ENCODE results near the gene FCHO2. TPM values are rescaled to one million over a fixed set of nuclear protein-coding genes. Genes with fewer than 3 reads are reported as not detected.
"Not testable (repeated sequence)": the region's sequence is repeated elsewhere in the genome, so short reads cannot be mapped to it uniquely, and the experiment has no call there.

The FCHO2 gene
- total RNA-seq, 2 donors from 2014 or later: 3.7 to 4.5 TPM

DNA sequence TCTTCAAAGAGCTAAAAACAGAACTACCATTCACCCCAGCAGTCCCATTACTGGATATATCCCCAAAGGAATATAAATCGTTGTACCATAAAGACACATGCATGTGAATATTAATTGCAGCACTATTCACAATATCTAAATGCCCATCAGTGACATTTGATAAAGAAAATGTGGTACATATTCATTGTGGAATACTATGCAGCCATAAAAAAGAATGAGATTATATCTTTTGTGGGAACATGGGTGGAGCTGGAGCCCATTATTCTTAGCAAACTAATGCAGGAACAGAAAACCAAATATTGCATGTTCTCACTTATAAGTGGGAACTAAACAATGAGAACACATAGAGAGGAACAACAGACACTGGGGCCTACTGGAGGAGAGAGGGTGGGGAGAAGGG is 38.7 kb downstream of the FCHO2 start:
- no peaks in the 10 kb centered on the region for H3K9me3 Mint-ChIP-seq
- H3K36me3 Mint-ChIP-seq (ENCODE audit: low read depth): peaks cover 17% of the 10 kb centered on the region
- no peak for ATAC-seq (replicated peaks)
- no peak overlapping the region for H3K4me3 Mint-ChIP-seq
- no peak overlapping the region for H3K27ac Mint-ChIP-seq
- H3K4me1 Mint-ChIP-seq: no peaks in the 10 kb centered on the region
- H3K27me3 Mint-ChIP-seq: peaks cover 3% of the 10 kb centered on the region

GRCh38 chr5:72996632-72997031 is 40.8 kb downstream of the FCHO2 start:
- no peak for ATAC-seq (replicated peaks)
- Mint-ChIP-seq H3K9me3 (no peaks in the 10 kb centered on the region), H3K27ac (no peak overlapping the region), H3K4me1 (no peaks in the 10 kb centered on the region), H3K36me3 (ENCODE audit: low read depth) (peaks cover 11% of the 10 kb centered on the region), H3K4me3 (no peak overlapping the region), H3K27me3 (no peaks in the 10 kb centered on the region)

- Mint-ChIP-seq H3K27me3 (no peaks in the 10 kb centered on the region), H3K4me3 (no peak overlapping the region), H3K9me3 (no peaks in the 10 kb centered on the region), H3K36me3 (ENCODE audit: low read depth) (no peaks in the 10 kb centered on the region), H3K4me1 (no peaks in the 10 kb centered on the region), H3K27ac (no peak overlapping the region)
- no peak for ATAC-seq (replicated peaks)
These were observed 44.1 kb downstream of the FCHO2 start for GRCh38 chr5:72999916-73000315.

DNA sequence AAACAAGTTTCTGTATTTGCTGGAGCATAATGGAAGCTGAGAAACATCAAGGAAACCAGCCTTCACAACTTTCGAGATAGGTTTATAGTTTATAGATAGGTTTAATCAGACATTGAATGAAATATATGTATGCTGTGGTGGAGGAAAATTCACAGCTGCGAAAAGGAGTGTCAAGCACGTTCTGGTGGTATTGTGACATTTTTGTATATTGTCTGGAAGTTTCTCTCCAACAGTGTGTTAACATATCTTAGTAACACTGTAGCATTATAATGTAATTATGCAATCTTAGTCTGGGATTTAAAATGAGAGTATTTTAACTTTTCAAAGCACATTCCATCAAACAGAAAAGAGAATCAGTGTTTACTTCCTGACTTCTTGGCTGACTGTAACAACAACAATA is 50.0 kb downstream of the FCHO2 start:
- Mint-ChIP-seq H3K4me3 (no peak overlapping the region), H3K36me3 (ENCODE audit: low read depth) (no peaks in the 10 kb centered on the region), H3K27me3 (no peaks in the 10 kb centered on the region), H3K27ac (no peak overlapping the region), H3K9me3 (no peaks in the 10 kb centered on the region), H3K4me1 (no peaks in the 10 kb centered on the region)
- ATAC-seq (replicated peaks): no peak

GRCh38 chr5:73007051-73007450 is 51.2 kb downstream of the FCHO2 start:
- Mint-ChIP-seq H3K27ac (no peak overlapping the region), H3K4me1 (no peaks in the 10 kb centered on the region), H3K27me3 (no peaks in the 10 kb centered on the region), H3K9me3 (no peaks in the 10 kb centered on the region), H3K4me3 (no peak overlapping the region), H3K36me3 (ENCODE audit: low read depth) (no peaks in the 10 kb centered on the region)
- no peak for ATAC-seq (replicated peaks)

DNA sequence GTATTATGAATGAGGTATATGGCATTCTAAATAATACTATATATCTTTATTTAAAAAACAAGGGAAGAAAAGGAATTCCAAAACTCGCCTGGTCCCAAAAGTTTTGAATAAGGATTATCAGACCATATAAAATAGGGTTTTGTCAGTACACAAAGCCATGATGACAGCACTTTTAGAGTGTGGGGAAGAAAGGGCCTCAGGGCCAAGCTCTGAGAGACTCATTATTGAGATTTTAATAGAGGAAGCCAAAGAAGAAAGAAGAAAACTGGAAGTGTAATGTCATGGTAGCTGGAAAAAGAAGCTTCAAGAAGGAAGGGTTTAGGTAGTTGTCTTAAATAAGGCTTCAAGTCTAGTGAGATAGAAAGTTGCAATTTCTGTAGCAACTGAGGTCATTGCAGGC is 53.0 kb downstream of the FCHO2 start:
- Mint-ChIP-seq H3K36me3 (ENCODE audit: low read depth) (no peaks in the 10 kb centered on the region), H3K27ac (no peak overlapping the region), H3K27me3 (no peaks in the 10 kb centered on the region), H3K9me3 (no peaks in the 10 kb centered on the region), H3K4me1 (no peaks in the 10 kb centered on the region), H3K4me3 (no peak overlapping the region)
- no peak for ATAC-seq (replicated peaks)

DNA sequence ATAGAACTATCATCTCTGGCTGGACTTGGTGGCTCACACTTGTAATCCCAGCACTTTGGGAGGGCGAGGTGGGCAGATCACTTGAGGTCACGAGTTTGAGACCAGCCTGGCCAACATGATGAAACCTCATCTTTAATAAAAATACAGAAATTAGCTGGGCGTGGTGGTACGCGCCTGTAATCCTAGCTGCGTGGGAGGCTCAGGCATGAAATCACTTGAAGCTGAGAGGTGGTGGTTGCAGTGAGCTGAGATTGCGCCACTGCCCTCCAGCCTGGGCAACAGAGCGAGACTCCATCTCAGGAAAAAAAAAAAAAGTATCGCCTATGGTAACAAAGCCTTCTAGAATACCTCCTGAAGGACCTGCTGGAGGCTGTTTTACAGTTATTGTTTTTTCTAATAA is 55.8 kb downstream of the FCHO2 start:
- not testable (repeated sequence) for ATAC-seq (replicated peaks); H3K9me3 Mint-ChIP-seq; H3K27me3 Mint-ChIP-seq; H3K36me3 Mint-ChIP-seq (ENCODE audit: low read depth); H3K4me3 Mint-ChIP-seq; H3K27ac Mint-ChIP-seq; H3K4me1 Mint-ChIP-seq

DNA sequence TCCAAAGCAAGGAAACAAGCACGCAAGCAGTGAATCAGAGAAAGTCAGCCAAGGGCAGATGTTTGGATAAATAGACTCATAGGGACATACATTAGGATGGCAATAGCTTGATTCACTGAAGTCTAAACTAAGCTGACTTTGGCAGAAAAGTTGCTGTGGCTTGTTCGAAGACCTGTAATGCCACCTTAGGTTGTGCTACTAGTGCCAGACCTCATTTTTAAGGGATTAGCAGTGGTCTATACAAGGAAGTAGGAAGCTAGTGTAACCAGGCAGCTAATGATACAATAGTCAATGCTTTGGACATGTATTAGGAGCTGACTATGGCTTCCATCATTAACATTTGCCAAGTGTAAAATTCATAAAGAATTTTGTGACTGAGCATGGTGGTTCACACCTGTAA is 63.1 kb downstream of the FCHO2 start:
- no peaks in the 10 kb centered on the region for H3K9me3 Mint-ChIP-seq
- no peaks in the 10 kb centered on the region for H3K4me1 Mint-ChIP-seq
- ATAC-seq (replicated peaks): no peak
- H3K4me3 Mint-ChIP-seq: no peak overlapping the region
- no peaks in the 10 kb centered on the region for H3K27me3 Mint-ChIP-seq
- no peak overlapping the region for H3K27ac Mint-ChIP-seq
- H3K36me3 Mint-ChIP-seq (ENCODE audit: low read depth): no peaks in the 10 kb centered on the region

GRCh38 chr5:73019766-73020165 is 63.9 kb downstream of the FCHO2 start:
- Mint-ChIP-seq H3K9me3 (no peaks in the 10 kb centered on the region), H3K4me3 (no peak overlapping the region), H3K4me1 (no peaks in the 10 kb centered on the region), H3K36me3 (ENCODE audit: low read depth) (no peaks in the 10 kb centered on the region), H3K27ac (no peak overlapping the region), H3K27me3 (no peaks in the 10 kb centered on the region)
- no peak for ATAC-seq (replicated peaks)

DNA sequence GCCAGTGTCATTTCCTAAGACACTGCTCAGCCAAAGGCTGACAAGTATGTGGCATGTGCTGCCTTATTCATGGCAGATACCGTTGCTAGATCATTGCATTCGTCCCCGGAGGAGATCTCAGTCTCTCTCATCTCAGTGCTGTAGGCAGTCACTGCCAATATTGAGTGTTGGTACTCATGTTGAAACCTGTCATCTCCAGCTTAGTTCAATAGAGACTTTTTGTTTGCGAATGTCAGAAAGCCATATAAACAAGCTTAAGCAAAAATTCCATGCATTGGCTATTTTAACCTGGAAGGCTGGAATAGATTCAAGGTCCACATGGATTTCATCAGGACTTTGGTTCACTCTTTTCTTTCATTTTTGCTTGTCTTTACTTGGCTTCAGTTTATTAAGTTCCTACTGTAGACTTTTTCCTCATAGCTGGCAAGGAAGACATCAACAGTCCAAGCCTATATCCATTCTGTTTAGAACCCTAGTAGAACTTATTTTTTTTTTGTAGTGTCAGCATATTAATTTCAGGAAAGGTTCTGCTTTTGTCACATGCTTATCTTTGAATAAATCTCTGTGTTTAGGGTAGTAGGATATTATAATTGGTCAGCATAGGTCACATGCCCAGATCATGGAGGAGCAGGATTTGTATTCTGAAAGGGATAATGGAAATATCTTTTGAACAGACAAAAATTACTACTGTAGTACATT is 66.8 kb downstream of the FCHO2 start:
- no peak for ATAC-seq (replicated peaks)
- no peaks in the 10 kb centered on the region for H3K4me1 Mint-ChIP-seq
- no peak overlapping the region for H3K4me3 Mint-ChIP-seq
- no peaks in the 10 kb centered on the region for H3K27me3 Mint-ChIP-seq
- no peaks in the 10 kb centered on the region for H3K9me3 Mint-ChIP-seq
- no peaks in the 10 kb centered on the region for H3K36me3 Mint-ChIP-seq (ENCODE audit: low read depth)
- no peak overlapping the region for H3K27ac Mint-ChIP-seq

DNA sequence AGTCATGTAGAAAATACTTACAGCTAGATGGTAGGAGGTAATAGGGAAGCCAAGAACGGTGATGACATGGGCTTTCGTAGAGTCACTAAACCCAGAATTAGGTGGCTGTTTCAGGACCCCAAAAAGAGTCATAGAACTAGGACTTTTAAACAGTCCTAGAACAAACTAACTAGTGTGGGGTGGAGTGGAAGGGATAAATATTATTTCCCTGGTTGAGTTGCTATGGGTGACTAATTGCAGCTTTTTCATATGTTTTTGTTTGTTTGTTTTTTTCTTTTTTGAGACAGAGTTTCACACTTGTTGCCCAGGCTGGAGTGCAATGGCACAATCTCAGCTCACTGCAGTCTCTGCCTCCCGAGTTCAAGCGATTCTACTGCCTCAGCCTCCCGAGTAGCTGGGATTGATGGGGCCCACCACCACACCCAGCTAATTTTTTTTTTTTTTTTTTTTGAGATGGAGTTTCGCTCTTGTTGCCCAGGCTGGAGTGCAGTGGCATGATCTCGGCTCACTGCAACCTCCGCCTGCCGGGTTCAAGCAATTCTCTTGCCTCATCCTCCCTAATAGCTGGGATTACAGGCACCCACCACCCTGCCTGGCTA is 69.2 kb downstream of the FCHO2 start:
- H3K27me3 Mint-ChIP-seq; H3K27ac Mint-ChIP-seq; H3K4me1 Mint-ChIP-seq; H3K4me3 Mint-ChIP-seq; H3K36me3 Mint-ChIP-seq (ENCODE audit: low read depth); H3K9me3 Mint-ChIP-seq; ATAC-seq (replicated peaks): not testable (repeated sequence)

DNA sequence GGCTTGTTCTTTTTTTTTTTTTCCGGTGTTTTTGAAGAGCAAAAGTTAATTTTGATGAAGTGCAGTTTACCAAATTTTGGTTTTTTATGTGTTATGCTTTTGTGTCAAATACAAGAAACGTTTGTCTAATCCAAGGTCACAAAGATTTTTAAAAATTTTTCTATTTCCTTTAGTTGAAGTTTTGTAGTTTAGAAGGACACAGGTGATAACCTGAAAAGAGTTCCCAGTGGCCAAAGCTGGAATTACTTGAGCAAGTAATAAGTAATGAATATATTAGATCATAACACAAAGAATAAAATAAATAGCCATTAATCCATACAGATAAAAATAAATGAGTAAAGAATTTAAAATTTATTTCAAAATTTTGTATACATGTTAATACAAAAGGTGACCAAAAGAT is 71.5 kb downstream of the FCHO2 start:
- Mint-ChIP-seq H3K4me1 (no peaks in the 10 kb centered on the region), H3K27ac (no peak overlapping the region), H3K36me3 (ENCODE audit: low read depth) (no peaks in the 10 kb centered on the region), H3K9me3 (no peaks in the 10 kb centered on the region), H3K4me3 (no peak overlapping the region), H3K27me3 (no peaks in the 10 kb centered on the region)
- ATAC-seq (replicated peaks): no peak

DNA sequence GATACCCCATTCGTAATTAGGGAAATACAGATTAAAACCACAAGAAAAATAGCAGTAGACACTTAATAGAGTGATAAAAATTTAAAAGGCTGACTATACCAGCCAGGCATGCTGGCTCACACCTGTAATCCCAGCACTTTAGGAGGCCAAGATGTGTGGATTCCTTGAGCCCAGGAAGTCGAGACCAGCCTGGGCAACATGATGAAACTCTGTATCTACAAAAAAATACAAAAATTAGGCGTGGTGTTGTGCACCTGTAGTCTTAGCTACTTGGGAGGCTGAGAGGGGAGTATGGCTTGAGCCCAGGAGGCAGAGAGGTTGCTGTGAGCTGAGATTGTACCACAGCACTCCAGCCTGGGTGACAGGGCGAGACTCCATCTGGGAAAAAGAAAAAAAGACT is 72.0 kb downstream of the FCHO2 start:
- Mint-ChIP-seq H3K27me3 (no peaks in the 10 kb centered on the region), H3K4me3 (no peak overlapping the region)

GRCh38 chr5:73028991-73029595 is 73.3 kb downstream of the FCHO2 start:
- Mint-ChIP-seq H3K4me3 (no peak overlapping the region), H3K36me3 (ENCODE audit: low read depth) (no peaks in the 10 kb centered on the region), H3K27me3 (no peaks in the 10 kb centered on the region), H3K9me3 (no peaks in the 10 kb centered on the region), H3K4me1 (no peaks in the 10 kb centered on the region), H3K27ac (no peak overlapping the region)
- ATAC-seq (replicated peaks): no peak

More for the DNA sequence above, 72.0 kb downstream of the FCHO2 start:
- Mint-ChIP-seq H3K9me3 (no peaks in the 10 kb centered on the region), H3K27ac (no peak overlapping the region), H3K36me3 (ENCODE audit: low read depth) (no peaks in the 10 kb centered on the region), H3K4me1 (no peaks in the 10 kb centered on the region)
- no peak for ATAC-seq (replicated peaks)

GRCh38 chr5:73030531-73030930 is 74.7 kb downstream of the FCHO2 start:
- H3K27me3 Mint-ChIP-seq: no peaks in the 10 kb centered on the region
- no peak overlapping the region for H3K27ac Mint-ChIP-seq
- H3K4me1 Mint-ChIP-seq: no peaks in the 10 kb centered on the region
- H3K36me3 Mint-ChIP-seq (ENCODE audit: low read depth): no peaks in the 10 kb centered on the region
- H3K4me3 Mint-ChIP-seq: no peak overlapping the region
- H3K9me3 Mint-ChIP-seq: no peaks in the 10 kb centered on the region
- no peak for ATAC-seq (replicated peaks)

All from activated T-helper 17 cell treated with anti-CD3 and anti-CD28 coated beads, Interleukin-2, amount 50 U/mL, for 72 hours (primary cell).